Stomach (tissue), 9 donors: ENCODE data around the gene ZNF408. TPM values are rescaled to one million over a fixed set of nuclear protein-coding genes. Genes with fewer than 3 reads are reported as not detected.
"Not testable (repeated sequence)": the region's sequence is repeated elsewhere in the genome, so short reads cannot be mapped to it uniquely, and the experiment has no call there.

Experiments
- DNase-seq, 2 donors: peaks; one replicate each; pipeline versions ENCODE4 v3.0.0 to v3.0.0-alpha.2; 2013 to 2019
- H3K27ac ChIP-seq, 5 donors: fragments of 200-600 bp in 4 of 5; sonication (generic) in 4 of 5; one replicate each; pipeline ENCODE4 v1.5.1; 2013 to 2019; ENCODE audit warnings: mild to moderate bottlenecking in 1 of 5, moderate library complexity in 1 of 5
- H3K27me3 ChIP-seq, 3 donors: fragments of 200-600 bp; sonication (generic); one replicate each; pipeline ENCODE4 v1.5.1; 2017 to 2019; ENCODE audit warnings: mixed run types in 1 of 3
- H3K36me3 ChIP-seq, 4 donors: fragments of 200-600 bp; sonication (generic); 1 replicate in 3 of 4; 2 replicates in 1 of 4; pipeline ENCODE4 v1.5.1; 2016 to 2019
- H3K4me1 ChIP-seq, 4 donors: fragments of 200-600 bp; sonication (generic); one replicate each; pipeline ENCODE4 v1.5.1; 2016 to 2019
- H3K4me3 ChIP-seq, 4 donors: fragments of 200-600 bp; sonication (generic) in 3 of 4; one replicate each; pipeline ENCODE4 v1.5.1; 2016 to 2019; ENCODE audit warnings: mild to moderate bottlenecking in 1 of 4
- H3K9me3 ChIP-seq, 4 donors: fragments of 200-600 bp; sonication (generic); one replicate each; pipeline ENCODE4 v1.5.1; 2016 to 2019
- CTCF ChIP-seq, 7 experiments: fragments of 450-650 bp in 4 of 7; fragments of 200-600 bp in 3 of 7; sonication (generic) in 3 of 7; IDR thresholded peaks; one replicate each; pipeline ENCODE4 v1.5.1; 2016 to 2019; ENCODE audit warnings: antibody characterized with exemption in 7 of 7, control low read depth in 2 of 7, mild to moderate bottlenecking in 1 of 7
- EP300 ChIP-seq: sonication (generic); formaldehyde crosslinking; IDR thresholded peaks from one replicate; pipeline ENCODE4 v1.6.1; 2017; ENCODE audit warnings: antibody characterized with exemption
- POLR2A ChIP-seq, 4 donors: fragments of 450-650 bp; IDR thresholded peaks; one replicate each; pipeline ENCODE4 v1.6.1; 2016; ENCODE audit warnings: antibody characterized with exemption in 4 of 4, control low read depth in 2 of 4, mild to moderate bottlenecking in 1 of 4, moderate library complexity in 1 of 4
- POLR2AphosphoS5 ChIP-seq, 3 donors: sonication (generic); formaldehyde crosslinking; IDR thresholded peaks; one replicate each; pipeline ENCODE4 v1.6.1; 2016; ENCODE audit warnings: antibody characterized with exemption in 3 of 3
- WGBS, 5 donors: extraction: QIAGEN DNeasy Blood & Tissue Kit in 3 of 5; methylation state at CpG; one replicate each; pipeline versions ENCODE4 v1.1.5 to v1.1.7; 2013 to 2018; 5-methylcytosine and 5-hydroxymethylcytosine counted together
- intact Hi-C: fragments of 100-400 bp; cut with DNase I; formaldehyde crosslinking; loops from one replicate; pipeline ENCODE4 v1.15.1; 2023; ENCODE audit warnings: low total_unique reads
- polyA plus RNA-seq, 3 donors: library from polyadenylated mRNA; stranded (reverse); fragments of 200-250 nt; gene quantifications; one replicate each; pipeline ENCODE4 v1.2.3, GENCODE V29; 2013
- total RNA-seq, 5 donors: library from RNA; depleted of rRNA; stranded (reverse); fragments of >200 nt; gene quantifications; one replicate each; pipeline versions ENCODE4 v1.1.0 to v1.2.3, GENCODE V29; 2014 to 2016
- donor health status: healthy with polysubstance abuse.
- donor health status: Bipolar disorder and iron deficiency.
- donor health status: healthy.

The ZNF408 gene
- total and polyA plus RNA-seq, 8 donors: 5.5 to 14.6 (median 7.4) TPM

- no peak for DNase-seq
- peaks cover 38 to 58% (median 53%) of the 10 kb centered on the region in 4 donors for H3K36me3 ChIP-seq
- intact Hi-C loops: no loop called here
- H3K9me3 ChIP-seq: no peaks in the 10 kb centered on the region
- no peak for TF ChIP-seq CTCF (IDR thresholded peaks at IDR 0.05)
- no peak for TF ChIP-seq POLR2AphosphoS5 (IDR thresholded peaks at IDR 0.05)
- no peak for TF ChIP-seq EP300
- TF ChIP-seq POLR2A (IDR thresholded peaks at IDR 0.05): no peak
- H3K4me1 ChIP-seq: peaks cover 51 to 61% (median 58%) of the 10 kb centered on the region in 4 donors
- H3K27me3 ChIP-seq: no peaks in the 10 kb centered on the region
- 1% methylated on average over 28 to 29 of the region's 29 CpGs for WGBS, 5 donors
- H3K27ac ChIP-seq: peak overlapping the region; percentile 86 to 95 (median 92)
- H3K4me3 ChIP-seq: peak overlapping the region; percentile 82 to 100 (median 94)
These were observed 335 bp downstream of the ZNF408 start for GRCh38 chr11:46701078-46701654.

- DNase-seq: no peak
- Histone ChIP-seq H3K36me3 (peaks cover 45 to 69% (median 68%) of the 10 kb centered on the region in 4 donors), H3K9me3 (no peaks in the 10 kb centered on the region), H3K27me3 (no peaks in the 10 kb centered on the region), H3K4me3 (no peak overlapping the region), H3K27ac (no peak overlapping the region), H3K4me1 (peaks cover 15 to 23% (median 21%) of the 10 kb centered on the region in 4 donors)
- intact Hi-C loops: no loop called here
- TF ChIP-seq EP300: no peak
- TF ChIP-seq CTCF (IDR thresholded peaks at IDR 0.05): no peak
- no peak for TF ChIP-seq POLR2AphosphoS5 (IDR thresholded peaks at IDR 0.05)
- no peak for TF ChIP-seq POLR2A (IDR thresholded peaks at IDR 0.05)
- 94 to 100% (median 96%) methylated on average over 1 to 31 of the region's 31 CpGs for WGBS, 5 donors
These were observed 4.3 kb downstream of the ZNF408 start for GRCh38 chr11:46705070-46705688.

GRCh38 chr11:46706886-46707285, 6.1 kb downstream of the ZNF408 start:
- TF ChIP-seq POLR2A (IDR thresholded peaks at IDR 0.05) (no peak), EP300 (no peak), POLR2AphosphoS5 (IDR thresholded peaks at IDR 0.05) (no peak), CTCF (IDR thresholded peaks at IDR 0.05) (no peak)
- no peak for DNase-seq
- Histone ChIP-seq H3K9me3 (no peaks in the 10 kb centered on the region), H3K4me3 (no peak overlapping the region), H3K27ac (no peak overlapping the region), H3K36me3 (peaks cover 44 to 68% (median 68%) of the 10 kb centered on the region in 4 donors), H3K4me1 (peaks cover 8 to 20% (median 15%) of the 10 kb centered on the region in 4 donors), H3K27me3 (no peaks in the 10 kb centered on the region)
- 86 to 93% (median 91%) methylated on average over 7 of the region's 7 CpGs for WGBS, 5 donors
- intact Hi-C loops: no loop called here

GRCh38 chr11:46709351-46709750, 8.5 kb downstream of the ZNF408 start:
- H3K4me1 ChIP-seq, intact Hi-C loops, DNase-seq, H3K27me3 ChIP-seq, H3K27ac ChIP-seq, H3K4me3 ChIP-seq, H3K9me3 ChIP-seq: not testable (repeated sequence)
- H3K36me3 ChIP-seq: peaks cover 26 to 44% (median 43%) of the 10 kb centered on the region in 4 donors
- WGBS, 5 donors: 91 to 97% (median 92%) methylated on average over 9 of the region's 9 CpGs

- H3K9me3 ChIP-seq: no peaks in the 10 kb centered on the region
- H3K4me3 ChIP-seq: no peak overlapping the region
- peaks cover 0 to 5% (median 2%) of the 10 kb centered on the region in 4 donors for H3K4me1 ChIP-seq
- no peak for TF ChIP-seq EP300
- TF ChIP-seq POLR2AphosphoS5 (IDR thresholded peaks at IDR 0.05): peak in 1 of 3 donors; percentile 57
- TF ChIP-seq POLR2A (IDR thresholded peaks at IDR 0.05): no peak
- no peak for TF ChIP-seq CTCF (IDR thresholded peaks at IDR 0.05)
- intact Hi-C loops: no loop called here
- peak overlapping the region; percentile 8 to 81 (median 75) for H3K27ac ChIP-seq
- no peaks in the 10 kb centered on the region for H3K27me3 ChIP-seq
- H3K36me3 ChIP-seq: peaks cover 11 to 29% (median 28%) of the 10 kb centered on the region in 4 donors
- WGBS, 5 donors: 57 to 76% (median 72%) methylated on average over 10 of the region's 10 CpGs
- DNase-seq: peak in 1 of 2 donors; percentile 27
These were observed 10.0 kb downstream of the ZNF408 start for GRCh38 chr11:46710821-46711269.
